Thyroid gland (tissue), 4 donors: ENCODE measurements around the gene NRDC.

Source experiments
- POLR2A ChIP-seq, 2 donors: fragments of 450-650 bp; IDR thresholded peaks; one replicate each; pipeline ENCODE4 v1.6.1; 2017; ENCODE audit warnings: antibody characterized with exemption in 2 of 2, mild to moderate bottlenecking in 2 of 2, moderate library complexity in 1 of 2
- TF ChIP-seq, protein P1 (sequence below), 6 experiments: fragments of 200-600 bp in 3 of 6; fragments of 450-650 bp in 3 of 6; sonication (generic) in 3 of 6; IDR thresholded peaks; one replicate each; pipeline ENCODE4 v1.5.1; 2016 to 2019; ENCODE audit warnings: antibody characterized with exemption in 6 of 6, mild to moderate bottlenecking in 2 of 6, inconsistent platforms in 1 of 6, moderate library complexity in 1 of 6

DNA sequence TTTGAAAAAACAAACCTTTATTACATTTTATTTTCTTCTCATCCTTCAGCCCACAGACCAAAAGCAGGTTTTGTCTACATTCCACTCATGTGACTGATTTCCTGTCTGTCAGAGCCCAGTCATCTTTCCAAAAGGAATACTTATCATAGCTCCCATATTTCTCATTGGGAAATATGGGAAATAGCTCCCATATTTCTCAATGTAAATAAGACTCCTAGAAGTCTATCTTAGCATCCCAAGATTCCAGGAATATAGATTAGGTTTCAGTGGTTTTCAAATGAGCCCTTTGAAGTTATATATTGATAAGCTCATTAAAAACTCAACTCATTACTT, 19.1 kb upstream of the NRDC start:
- TF ChIP-seq, protein P1, sequence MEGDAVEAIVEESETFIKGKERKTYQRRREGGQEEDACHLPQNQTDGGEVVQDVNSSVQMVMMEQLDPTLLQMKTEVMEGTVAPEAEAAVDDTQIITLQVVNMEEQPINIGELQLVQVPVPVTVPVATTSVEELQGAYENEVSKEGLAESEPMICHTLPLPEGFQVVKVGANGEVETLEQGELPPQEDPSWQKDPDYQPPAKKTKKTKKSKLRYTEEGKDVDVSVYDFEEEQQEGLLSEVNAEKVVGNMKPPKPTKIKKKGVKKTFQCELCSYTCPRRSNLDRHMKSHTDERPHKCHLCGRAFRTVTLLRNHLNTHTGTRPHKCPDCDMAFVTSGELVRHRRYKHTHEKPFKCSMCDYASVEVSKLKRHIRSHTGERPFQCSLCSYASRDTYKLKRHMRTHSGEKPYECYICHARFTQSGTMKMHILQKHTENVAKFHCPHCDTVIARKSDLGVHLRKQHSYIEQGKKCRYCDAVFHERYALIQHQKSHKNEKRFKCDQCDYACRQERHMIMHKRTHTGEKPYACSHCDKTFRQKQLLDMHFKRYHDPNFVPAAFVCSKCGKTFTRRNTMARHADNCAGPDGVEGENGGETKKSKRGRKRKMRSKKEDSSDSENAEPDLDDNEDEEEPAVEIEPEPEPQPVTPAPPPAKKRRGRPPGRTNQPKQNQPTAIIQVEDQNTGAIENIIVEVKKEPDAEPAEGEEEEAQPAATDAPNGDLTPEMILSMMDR (IDR thresholded peaks at IDR 0.05) = no peak
- TF ChIP-seq POLR2A (IDR thresholded peaks at IDR 0.05) = no peak
